LNCAP (cell line): ENCODE results near the gene GNAO1.

Experiments used
- CTCF ChIP-seq: fragments of 450-650 bp; IDR thresholded peaks from 2 replicates; pipeline ENCODE4 v1.5.1; 2017; ENCODE audit warnings: mild to moderate bottlenecking

Gene GNAO1

GRCh38 chr16:56191156-56191815 lies at the start of gene GNAO1:
GNAO1 (plus strand) TSS chr16:56191489; CDS start chr16:56192236, 747 bp downstream.
- TF ChIP-seq CTCF, result no peak

- no peak for TF ChIP-seq CTCF
These were observed 47.6 kb upstream of the GNAO1 start for GRCh38 chr16:56143666-56144065.

GRCh38 chr16:56145369-56145768 lies 45.9 kb upstream of the GNAO1 start:
- TF ChIP-seq CTCF, result no peak

- no peak for TF ChIP-seq CTCF
These were observed 39.7 kb upstream of the GNAO1 start for GRCh38 chr16:56151621-56152020.

GRCh38 chr16:56161658-56162057 lies 29.6 kb upstream of the GNAO1 start:
- TF ChIP-seq CTCF, result no peak

- no peak for TF ChIP-seq CTCF
These were observed 28.2 kb upstream of the GNAO1 start for GRCh38 chr16:56163089-56163488.

- no peak for TF ChIP-seq CTCF
These were observed 27.4 kb upstream of the GNAO1 start for GRCh38 chr16:56163938-56164337.

- no peak for TF ChIP-seq CTCF
These were observed 26.7 kb upstream of the GNAO1 start for GRCh38 chr16:56164636-56165035.
